Stimulated activated CD8-positive, alpha-beta memory T cell treated with anti-CD3 and anti-CD28 coated beads, Interleukin-2, amount 100 ng/mL, for 48 hours (primary cell): ENCODE measurements around the gene PTTG1IP.

Source experiments
- DNase-seq, 2 donors: peaks; one replicate each; pipeline ENCODE4 v3.0.0-alpha.2; 2020; ENCODE audit warnings: low read depth in 2 of 2

PTTG1IP gene

DNA sequence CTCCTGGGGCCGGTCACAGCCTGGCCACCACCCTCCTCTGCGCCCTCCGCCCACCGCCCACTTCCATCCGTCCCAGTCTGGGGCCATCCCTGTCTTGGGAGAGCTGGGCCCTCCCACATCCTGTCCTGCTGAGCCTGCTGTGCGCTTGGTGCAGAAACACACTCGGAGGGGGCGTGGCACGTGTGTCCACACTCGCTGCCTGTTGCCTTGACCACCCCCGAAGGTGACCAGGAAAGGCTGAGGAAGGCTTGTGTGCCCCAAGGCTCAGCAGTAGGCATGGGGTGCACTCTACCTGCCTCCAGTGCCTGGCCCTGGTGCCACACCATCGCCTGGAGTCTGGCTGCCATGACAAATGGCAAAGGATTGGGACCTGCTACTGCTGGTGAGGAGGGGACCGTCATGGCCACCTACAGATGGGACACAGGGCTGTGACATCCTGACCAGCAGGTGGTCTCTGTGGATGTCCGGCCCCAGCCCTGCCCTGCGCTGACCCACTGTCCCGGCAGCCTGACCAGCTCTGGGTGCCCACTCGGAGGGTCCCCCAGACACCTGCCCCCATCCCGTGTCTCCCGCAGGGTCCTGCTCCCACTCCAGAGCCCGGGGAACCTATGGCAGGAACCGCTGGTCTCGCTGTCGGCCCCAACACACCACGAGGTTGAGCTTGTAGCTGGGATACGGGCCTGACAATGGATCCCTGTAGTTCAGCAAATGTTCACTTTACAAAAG, 23.2 kb upstream of the PTTG1IP start:
- DNase-seq: no peak

DNA sequence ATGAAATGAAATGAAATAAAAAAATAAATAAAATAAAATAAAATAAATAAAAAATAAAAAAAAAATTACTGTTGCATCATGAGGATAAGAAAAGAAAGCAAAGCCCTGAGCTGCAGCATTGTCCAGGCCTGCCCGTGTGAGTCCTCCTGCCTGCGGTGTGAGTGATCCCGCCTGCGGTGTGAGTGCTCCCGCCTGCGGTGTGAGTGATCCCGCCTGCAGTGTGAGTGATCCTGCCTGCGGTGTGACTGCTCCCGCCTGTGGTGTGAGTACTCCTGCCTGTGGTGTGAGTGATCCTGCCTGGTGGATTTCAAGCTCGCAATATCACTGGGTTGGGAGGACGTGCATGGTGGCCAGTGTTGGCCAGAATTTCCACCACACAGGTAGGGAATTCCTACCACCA, 22.4 kb upstream of the PTTG1IP start:
- DNase-seq: no peak

DNA sequence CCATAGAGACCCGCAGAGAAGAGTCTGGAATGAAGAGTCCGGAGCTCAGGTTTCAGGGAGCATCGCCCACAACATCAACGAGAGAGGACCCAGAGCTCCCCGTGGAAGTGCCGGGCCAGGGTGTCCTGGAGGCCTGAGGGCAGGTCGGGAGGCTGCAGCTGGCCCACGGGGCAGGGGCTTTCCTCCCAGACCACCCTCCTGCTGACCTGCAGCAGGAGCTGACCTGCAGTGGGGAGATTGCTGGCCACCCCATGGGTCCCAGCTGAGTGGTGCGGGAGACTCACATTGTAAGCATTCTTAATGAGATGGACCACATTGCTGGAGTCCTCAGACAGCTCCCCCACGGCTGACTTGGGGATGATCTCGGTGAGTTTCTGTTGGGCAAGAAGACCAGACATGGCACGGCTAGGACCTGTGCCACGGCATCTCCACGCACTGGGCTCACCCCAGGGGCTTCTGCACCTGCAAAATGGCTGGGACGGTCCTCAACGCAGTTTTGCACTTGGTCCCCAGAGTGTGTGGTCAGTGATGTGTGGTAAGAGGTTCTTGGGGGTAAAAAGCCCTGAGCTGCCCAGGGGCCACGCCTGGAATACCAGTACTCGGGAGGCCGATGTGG, 21.3 kb upstream of the PTTG1IP start:
- DNase-seq: no peak

GRCh38 chr21:44893948-44894656, 20.6 kb upstream of the PTTG1IP start:
- DNase-seq: no peak

DNA sequence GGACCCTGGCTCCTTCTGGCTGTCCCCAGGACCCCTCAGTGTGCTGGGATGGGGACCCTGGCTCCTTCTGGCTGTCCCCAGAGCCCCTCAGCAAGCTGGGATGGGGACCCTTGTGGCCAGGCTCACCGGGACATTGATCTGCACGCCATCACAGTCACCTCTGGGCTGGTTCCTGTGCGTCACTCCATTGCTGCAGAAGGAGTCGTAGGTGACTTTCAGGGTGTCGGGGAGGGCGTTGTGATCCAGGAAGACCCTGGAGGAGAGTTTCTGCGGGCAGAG, 19.7 kb upstream of the PTTG1IP start:
- DNase-seq: no peak

GRCh38 chr21:44892536-44893277, 19.2 kb upstream of the PTTG1IP start:
- DNase-seq: peak; percentile 63 to 74

DNA sequence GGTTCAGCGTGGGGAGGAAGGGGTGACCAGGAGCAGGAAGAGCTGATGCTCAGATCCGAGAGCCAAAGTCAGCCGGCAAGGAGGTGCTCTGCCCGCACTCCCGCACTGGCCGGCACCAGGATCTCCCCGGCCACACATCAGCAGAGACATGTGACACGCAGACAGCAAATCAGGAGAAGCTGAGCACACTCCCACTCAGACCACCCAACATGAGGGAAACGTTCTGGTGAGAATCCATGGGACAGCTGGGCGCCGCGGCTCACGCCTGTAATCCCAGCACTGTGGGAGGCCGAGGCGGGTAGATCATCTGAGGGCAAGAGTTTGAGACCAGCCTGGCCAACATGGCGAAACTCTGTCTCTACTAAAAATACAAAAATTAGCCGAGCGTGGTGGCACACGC, 18.6 kb upstream of the PTTG1IP start:
- DNase-seq: no peak

DNA sequence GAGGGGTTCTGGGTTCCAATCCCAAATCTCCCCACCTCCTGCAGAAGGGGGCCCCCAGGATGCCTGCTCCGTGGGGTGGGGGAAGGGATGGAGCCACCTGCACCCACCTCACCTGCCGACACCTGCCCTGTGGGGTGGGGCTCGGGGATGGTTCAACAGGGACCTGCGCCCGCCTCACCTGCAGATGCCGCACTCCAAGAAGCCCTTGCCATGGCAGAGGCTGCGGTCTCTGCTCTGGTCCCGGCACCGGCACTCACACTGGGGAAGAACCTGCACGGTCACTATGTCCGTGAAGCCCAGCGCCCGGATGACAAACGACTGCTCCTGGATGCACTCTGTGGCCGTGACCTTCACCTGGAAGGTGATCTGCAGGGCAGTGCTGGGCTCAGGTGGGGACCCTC, 18.1 kb upstream of the PTTG1IP start:
- no peak for DNase-seq

DNA sequence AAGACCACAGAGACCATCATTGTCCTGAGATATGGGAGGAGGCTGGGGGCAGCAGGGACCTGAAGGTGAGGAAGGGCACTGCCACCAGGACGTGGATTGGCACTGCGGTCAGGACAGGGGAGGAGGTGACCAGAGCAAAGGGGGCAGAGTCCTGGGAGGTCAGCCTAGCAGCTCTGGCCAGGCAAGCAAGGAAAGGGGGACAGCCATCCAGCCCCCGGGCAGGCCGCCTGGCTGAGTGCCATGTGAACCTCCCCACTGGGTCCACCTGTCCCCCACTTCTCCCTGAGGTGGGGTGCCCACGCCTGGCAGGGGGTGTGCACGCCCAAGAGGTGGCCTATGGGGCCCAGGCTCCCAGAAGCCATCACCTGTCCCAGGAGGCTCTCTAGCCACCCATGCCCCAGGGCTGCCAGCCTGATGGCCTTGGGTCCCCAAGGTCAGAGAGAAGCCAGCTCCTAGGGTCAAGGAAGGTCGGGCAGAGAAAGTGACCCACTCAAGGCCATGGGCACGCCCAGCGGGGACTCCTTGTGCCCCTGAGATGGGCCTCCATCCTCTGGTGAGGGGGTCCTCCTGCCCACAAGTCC, 17.6 kb upstream of the PTTG1IP start:
- DNase-seq: no peak

DNA sequence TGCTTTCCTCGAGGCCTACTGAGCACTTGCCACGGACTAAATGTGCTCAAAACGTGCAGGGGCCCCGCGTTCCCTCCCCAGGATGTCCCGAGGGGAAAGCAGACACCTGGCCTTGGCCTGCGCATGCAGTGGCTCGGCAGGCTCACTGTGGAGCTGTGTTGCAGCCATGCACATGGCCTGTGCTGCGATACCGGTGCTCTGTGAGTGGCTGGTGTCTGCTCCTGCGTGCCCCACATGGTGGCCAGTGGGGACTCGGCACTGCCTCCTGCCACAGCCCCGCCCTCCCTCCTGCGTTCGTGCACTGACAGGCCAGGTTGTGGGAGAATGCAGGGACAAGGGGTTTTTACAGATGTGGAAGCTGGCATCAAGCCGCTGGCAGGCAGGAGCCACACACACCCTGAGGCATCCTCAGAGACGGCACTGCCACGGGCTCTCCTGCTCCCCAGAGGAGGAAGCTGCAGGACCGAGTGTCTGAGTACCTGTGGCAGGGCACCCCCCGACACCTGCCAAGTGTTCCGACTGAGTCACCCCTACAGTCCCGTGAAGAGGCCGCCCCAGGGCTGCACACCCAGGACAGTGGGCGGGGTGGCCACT, 16.9 kb upstream of the PTTG1IP start:
- no peak for DNase-seq

DNA sequence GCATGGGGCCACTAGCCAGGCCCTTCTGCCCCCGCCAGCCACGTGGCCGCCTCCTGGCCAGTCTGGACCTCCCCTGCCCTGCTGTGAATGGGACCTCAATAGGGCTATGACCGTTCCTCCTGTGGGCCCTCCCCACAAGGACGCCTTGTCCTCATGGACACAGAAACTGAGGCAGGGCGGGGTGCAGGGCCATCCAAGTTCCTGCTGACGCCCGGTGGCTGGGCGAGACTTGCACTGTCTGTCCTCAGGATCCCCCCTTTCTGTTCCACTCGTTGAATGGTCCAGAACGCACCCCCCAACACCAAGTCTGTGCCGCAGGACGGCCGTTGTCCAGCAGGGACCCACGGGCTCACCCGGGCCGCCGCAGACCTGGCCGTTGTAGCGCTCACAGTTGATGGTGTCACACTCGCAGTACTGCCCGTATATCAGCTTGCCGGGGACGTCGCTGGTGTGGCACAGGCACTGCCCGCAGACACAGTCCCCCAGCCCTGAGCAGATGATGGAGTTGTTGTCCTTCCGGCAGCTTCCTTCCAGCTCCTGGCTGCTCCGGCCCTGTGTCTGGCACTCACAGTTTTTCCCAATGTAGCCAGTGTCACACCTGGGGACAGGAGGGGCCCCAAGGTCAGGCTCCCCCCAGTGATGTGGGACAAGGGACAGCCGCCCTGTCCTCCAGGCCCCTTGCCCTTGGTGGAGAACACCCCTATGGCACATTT, 16.3 kb upstream of the PTTG1IP start:
- DNase-seq: no peak

DNA sequence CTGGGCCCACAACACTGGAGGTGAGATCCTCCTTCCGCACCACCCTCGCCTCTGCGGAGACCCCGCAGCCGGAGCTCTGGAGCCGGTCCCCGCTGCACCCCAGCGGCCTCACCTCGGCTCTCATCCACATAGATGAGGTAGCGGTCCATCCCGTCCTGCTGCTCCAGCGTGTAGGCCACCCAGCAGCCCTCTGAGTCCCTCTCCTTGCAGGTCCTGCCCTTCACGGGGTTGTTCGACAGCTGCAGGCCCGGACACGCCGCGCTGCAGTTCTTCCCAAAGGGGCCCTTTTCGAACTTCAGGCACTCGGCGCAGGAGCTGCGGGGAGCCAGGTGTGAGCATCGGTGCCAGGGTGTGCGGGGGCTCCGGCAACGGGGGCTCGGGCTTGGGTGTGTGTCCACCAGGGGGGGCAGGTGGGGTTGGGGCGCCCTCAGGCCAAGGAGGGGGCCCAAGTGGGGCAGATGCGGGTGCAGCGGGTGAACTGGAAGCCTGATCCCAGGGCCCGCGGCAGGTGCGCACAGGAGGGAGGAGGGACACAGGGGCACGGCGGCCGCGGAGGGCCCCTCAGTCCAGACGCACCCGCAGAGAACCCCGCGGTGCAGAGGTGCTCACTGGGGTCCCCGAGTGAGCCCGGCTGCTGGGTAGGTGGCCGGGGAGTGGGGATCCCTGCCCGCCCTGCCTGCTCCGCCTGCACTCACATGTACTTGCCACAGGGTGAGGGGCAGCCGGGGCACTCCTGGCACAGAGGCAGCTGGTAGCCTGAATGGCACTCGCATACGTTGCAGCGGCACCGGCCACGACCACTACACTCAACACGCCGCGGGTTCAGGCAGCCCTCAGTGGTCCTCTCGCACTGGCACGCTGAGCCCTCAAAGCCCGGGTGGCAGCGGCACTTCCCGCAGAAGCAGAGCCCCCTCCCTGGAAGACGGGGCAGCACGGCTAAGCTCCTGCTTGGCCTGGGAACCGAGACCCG, 15.4 kb upstream of the PTTG1IP start:
- no peak for DNase-seq

- DNase-seq: no peak
Observed at GRCh38 chr21:44887807-44888580, 14.5 kb upstream of the PTTG1IP start.

GRCh38 chr21:44887126-44887806, 13.8 kb upstream of the PTTG1IP start:
- no peak for DNase-seq

DNA sequence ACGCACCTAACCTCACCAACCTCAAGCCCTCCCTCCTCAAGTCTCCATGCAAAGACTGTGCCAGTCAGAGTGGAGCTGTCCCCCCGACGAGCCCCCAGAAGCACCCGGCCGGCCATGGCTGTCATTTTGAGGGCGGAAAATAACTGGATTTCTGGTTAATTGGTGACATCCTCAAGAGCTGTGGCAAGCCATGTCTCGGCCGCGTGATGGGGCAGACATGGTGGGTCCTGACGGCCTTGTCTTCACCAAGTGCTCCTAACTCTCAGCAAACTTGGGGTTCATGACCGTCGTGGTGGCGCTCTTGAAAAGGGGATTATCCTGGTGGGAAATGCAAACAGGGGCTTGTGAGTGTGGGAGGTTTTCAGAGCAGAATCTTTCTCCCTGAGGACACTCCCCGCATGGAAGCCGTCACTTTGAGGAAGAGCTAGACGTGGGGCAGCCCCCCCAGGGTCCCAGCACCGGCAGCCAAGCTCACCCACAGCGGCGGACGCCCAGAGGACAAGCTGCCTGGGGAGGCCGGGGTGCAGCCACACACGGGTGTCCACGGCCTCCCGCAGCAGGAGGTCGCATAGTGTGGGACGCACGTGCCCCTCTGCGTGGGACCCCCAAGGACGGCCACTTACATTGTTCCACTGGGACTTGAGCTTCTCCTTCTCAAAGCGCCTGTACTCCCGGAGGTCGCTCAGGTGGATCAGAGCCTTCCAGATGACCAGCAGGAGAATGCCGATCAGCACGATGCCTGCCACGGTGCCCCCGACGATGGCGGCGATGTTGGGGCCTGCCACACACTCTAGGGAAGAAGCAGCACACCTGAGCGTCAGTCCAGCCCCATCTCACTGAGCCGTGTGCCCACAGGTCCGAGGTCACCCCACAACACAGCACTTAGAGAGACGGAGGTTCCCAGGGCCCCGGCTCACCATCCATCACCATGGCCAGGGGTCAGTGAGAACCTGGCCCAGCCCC, 12.9 kb upstream of the PTTG1IP start:
- no peak for DNase-seq

DNA sequence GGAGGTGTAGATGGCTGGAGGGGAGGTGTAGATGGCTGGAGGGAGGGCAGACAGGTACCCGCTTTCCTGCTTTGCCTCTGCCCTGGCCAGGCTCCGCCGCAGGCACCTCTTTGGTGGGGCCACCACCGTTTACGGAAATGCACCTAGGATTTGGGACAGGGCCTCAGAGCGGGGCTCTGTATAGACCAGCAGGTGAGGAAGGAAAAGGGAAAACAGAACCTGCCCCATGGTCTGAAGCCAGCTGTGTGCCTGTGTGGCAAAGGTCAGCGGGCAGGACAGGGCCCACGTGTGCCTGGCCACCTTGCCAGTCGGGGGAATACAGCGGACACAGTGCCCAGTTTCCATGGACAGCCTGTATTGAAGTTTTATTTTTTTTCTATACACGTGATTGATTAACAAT, 12.1 kb upstream of the PTTG1IP start:
- no peak for DNase-seq

- no peak for DNase-seq
Observed at GRCh38 chr21:44884097-44884496, 10.6 kb upstream of the PTTG1IP start.
